Measurements from ENCODE around the gene GFPT1.

GFPT1 gene

GRCh38 chr2:69383176-69383812, 3.7 kb downstream of the GFPT1 start:
- Histone ChIP-seq H3K36me3 (ENCODE audit: insufficient read depth, low read length) (peaks cover 6% of the 10 kb centered on the region), H3K4me3 (ENCODE audit: low read length) (no peak overlapping the region), H3K9me3 (replicated peaks; ENCODE audit: low read length) (no peaks in the 10 kb centered on the region), H3K9ac (ENCODE audit: low read depth, low read length) (no peak overlapping the region), H3K4me1 (ENCODE audit: control insufficient read depth, insufficient read depth, low read length) (peaks cover 23% of the 10 kb centered on the region), H3K27me3 (ENCODE audit: control insufficient read depth, insufficient read depth, low read length) (no peaks in the 10 kb centered on the region), H3K4me2 (ENCODE audit: low read length) (no peak overlapping the region)

DNA sequence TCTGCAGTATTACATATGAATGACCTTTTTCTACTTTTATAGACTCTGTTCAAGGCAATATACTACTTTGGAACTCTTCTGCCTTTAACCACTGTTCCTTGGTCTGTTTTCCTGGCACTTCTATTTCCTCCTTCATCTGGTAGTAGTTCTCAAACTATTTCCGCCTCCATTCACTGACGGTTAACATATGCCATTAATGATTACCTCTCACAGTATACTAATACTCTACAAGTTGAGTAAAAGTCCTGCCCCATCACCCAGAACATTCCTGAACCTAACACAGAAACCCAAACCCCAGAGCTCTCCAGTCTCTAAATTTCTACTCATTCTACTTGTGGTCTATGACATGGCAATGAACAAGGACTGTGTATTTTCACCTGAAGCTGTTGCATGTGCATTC, 4.5 kb downstream of the GFPT1 start:
- no peak overlapping the region for H3K4me2 ChIP-seq (ENCODE audit: low read length)
- peaks cover 16% of the 10 kb centered on the region for H3K4me1 ChIP-seq (ENCODE audit: control insufficient read depth, insufficient read depth, low read length)

GRCh38 chr2:69381337-69381737, 5.7 kb downstream of the GFPT1 start:
- Histone ChIP-seq H3K36me3 (ENCODE audit: insufficient read depth, low read length) (peaks cover 6% of the 10 kb centered on the region), H3K4me2 (ENCODE audit: low read length) (no peak overlapping the region), H3K4me1 (ENCODE audit: control insufficient read depth, insufficient read depth, low read length) (peaks cover 13% of the 10 kb centered on the region), H3K9me3 (replicated peaks; ENCODE audit: low read length) (no peaks in the 10 kb centered on the region), H3K27me3 (ENCODE audit: control insufficient read depth, insufficient read depth, low read length) (no peaks in the 10 kb centered on the region), H3K9ac (ENCODE audit: low read depth, low read length) (no peak overlapping the region), H3K4me3 (ENCODE audit: low read length) (no peak overlapping the region)

More for the DNA sequence above, 4.5 kb downstream of the GFPT1 start:
- H3K4me3 ChIP-seq (ENCODE audit: low read length): no peak overlapping the region
- no peaks in the 10 kb centered on the region for H3K27me3 ChIP-seq (ENCODE audit: control insufficient read depth, insufficient read depth, low read length)
- peaks cover 6% of the 10 kb centered on the region for H3K36me3 ChIP-seq (ENCODE audit: insufficient read depth, low read length)
- H3K9ac ChIP-seq (ENCODE audit: low read depth, low read length): no peak overlapping the region
- H3K9me3 ChIP-seq (replicated peaks; ENCODE audit: low read length): no peaks in the 10 kb centered on the region

DNA sequence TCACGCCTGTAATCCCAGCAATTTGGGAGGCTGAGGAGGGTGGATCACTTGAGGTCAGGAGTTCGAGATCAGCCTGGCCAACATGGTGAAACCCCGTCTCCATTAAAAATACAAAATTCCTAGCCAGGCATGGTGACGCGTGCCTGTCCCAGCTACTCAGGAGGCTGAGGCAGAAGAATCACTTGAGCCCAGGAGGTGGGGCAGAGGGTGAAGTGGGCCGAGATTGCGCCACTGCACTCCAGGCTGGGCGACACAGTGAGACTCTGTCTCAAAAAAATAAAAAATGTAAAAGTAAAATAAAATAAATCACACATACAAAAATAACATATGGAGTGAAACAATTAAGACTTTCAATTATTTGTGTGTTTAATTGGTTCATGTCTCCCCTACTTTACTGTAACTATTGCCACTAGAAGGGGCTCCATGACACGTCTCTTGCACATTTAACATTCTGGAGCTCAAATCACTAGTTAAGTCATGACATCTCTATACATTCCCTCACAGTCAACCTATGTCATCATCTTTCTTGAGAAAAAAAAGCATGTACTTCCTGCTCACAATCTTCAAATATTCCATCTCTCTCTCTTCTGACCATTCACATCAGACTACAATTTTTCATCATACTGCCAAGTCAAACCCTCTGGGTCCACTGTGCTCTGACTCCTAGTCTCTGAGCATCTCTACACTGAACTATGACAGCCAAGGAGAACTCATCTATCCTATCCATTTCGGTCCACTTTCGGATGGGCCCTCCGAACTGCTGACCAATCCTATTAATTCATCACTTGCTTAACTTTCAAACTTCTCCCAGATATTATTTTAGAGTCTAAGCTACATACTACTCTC, 6.7 kb downstream of the GFPT1 start:
- Histone ChIP-seq H3K4me3 (ENCODE audit: low read length) (no peak overlapping the region), H3K9me3 (replicated peaks; ENCODE audit: low read length) (no peaks in the 10 kb centered on the region), H3K4me1 (ENCODE audit: control insufficient read depth, insufficient read depth, low read length) (peaks cover 13% of the 10 kb centered on the region), H3K4me2 (ENCODE audit: low read length) (no peak overlapping the region), H3K27me3 (ENCODE audit: control insufficient read depth, insufficient read depth, low read length) (no peaks in the 10 kb centered on the region), H3K9ac (ENCODE audit: low read depth, low read length) (no peak overlapping the region), H3K36me3 (ENCODE audit: insufficient read depth, low read length) (peaks cover 6% of the 10 kb centered on the region)

GRCh38 chr2:69376403-69376802, 10.6 kb downstream of the GFPT1 start:
- no peak overlapping the region for H3K4me3 ChIP-seq (ENCODE audit: low read length)
- H3K36me3 ChIP-seq (ENCODE audit: insufficient read depth, low read length): peaks cover 11% of the 10 kb centered on the region
- no peak overlapping the region for H3K4me2 ChIP-seq (ENCODE audit: low read length)
- H3K9me3 ChIP-seq (replicated peaks; ENCODE audit: low read length): no peaks in the 10 kb centered on the region
- H3K27me3 ChIP-seq (ENCODE audit: control insufficient read depth, insufficient read depth, low read length): no peaks in the 10 kb centered on the region
- no peak overlapping the region for H3K9ac ChIP-seq (ENCODE audit: low read depth, low read length)
- peaks cover 1% of the 10 kb centered on the region for H3K4me1 ChIP-seq (ENCODE audit: control insufficient read depth, insufficient read depth, low read length)

DNA sequence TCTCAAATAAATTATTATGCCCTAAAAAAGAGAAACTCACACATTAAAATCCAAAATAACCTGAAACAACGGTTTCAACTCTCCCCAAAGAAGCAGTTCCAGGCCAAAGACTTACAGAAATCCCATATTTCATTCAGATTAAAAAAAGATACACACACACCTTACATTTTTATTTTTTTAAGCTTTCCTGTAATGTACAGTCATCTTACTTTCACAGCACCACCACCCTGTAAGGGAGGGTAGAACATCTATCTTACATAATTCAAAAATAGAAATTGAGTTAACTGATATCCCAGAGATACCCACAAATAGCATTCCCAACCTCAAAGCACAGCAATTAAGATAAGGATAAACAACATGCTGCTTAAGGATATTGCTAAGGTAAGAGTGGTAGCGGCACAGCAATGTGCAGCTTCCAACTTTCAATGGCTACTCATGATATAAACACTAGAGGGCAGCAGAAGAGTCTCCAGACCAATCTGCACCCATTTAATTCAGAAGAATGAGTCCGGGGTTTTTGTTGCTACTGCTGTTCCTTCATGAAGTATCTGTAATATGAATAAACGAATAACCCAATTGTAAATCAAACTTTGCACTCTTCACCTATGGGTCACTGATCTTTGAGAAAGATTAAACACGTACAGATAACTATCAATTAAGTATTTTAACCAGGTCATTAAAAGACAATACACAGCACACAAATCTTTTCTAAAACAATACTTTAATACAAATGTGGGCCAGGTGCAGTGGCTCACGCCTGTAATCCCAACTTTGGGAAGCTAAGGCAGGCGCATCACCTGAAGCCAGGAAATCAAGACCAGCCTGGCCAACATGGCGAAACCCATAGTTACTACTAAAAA, 11.3 kb downstream of the GFPT1 start:
- no peak overlapping the region for H3K4me3 ChIP-seq (ENCODE audit: low read length)
- H3K9me3 ChIP-seq (replicated peaks; ENCODE audit: low read length): no peaks in the 10 kb centered on the region
- no peaks in the 10 kb centered on the region for H3K4me1 ChIP-seq (ENCODE audit: control insufficient read depth, insufficient read depth, low read length)
- no peak overlapping the region for H3K9ac ChIP-seq (ENCODE audit: low read depth, low read length)
- H3K27me3 ChIP-seq (ENCODE audit: control insufficient read depth, insufficient read depth, low read length): no peaks in the 10 kb centered on the region
- H3K4me2 ChIP-seq (ENCODE audit: low read length): no peak overlapping the region
- peaks cover 13% of the 10 kb centered on the region for H3K36me3 ChIP-seq (ENCODE audit: insufficient read depth, low read length)

GRCh38 chr2:69372767-69373166, 14.3 kb downstream of the GFPT1 start:
- H3K9ac ChIP-seq (ENCODE audit: low read depth, low read length): no peak overlapping the region
- H3K36me3 ChIP-seq (ENCODE audit: insufficient read depth, low read length): peaks cover 39% of the 10 kb centered on the region
- H3K27me3 ChIP-seq (ENCODE audit: control insufficient read depth, insufficient read depth, low read length): no peaks in the 10 kb centered on the region
- H3K9me3 ChIP-seq (replicated peaks; ENCODE audit: low read length): no peaks in the 10 kb centered on the region
- no peak overlapping the region for H3K4me3 ChIP-seq (ENCODE audit: low read length)
- no peak overlapping the region for H3K4me2 ChIP-seq (ENCODE audit: low read length)
- no peaks in the 10 kb centered on the region for H3K4me1 ChIP-seq (ENCODE audit: control insufficient read depth, insufficient read depth, low read length)

GRCh38 chr2:69369802-69370201, 17.2 kb downstream of the GFPT1 start:
- Histone ChIP-seq H3K27me3 (ENCODE audit: control insufficient read depth, insufficient read depth, low read length) (no peaks in the 10 kb centered on the region), H3K4me2 (ENCODE audit: low read length) (no peak overlapping the region), H3K36me3 (ENCODE audit: insufficient read depth, low read length) (peaks cover 61% of the 10 kb centered on the region), H3K4me1 (ENCODE audit: control insufficient read depth, insufficient read depth, low read length) (no peaks in the 10 kb centered on the region), H3K9ac (ENCODE audit: low read depth, low read length) (no peak overlapping the region), H3K9me3 (replicated peaks; ENCODE audit: low read length) (no peaks in the 10 kb centered on the region), H3K4me3 (ENCODE audit: low read length) (no peak overlapping the region)

GRCh38 chr2:69368588-69368987, 18.4 kb downstream of the GFPT1 start:
- H3K4me3 ChIP-seq (ENCODE audit: low read length): no peak overlapping the region
- H3K27me3 ChIP-seq (ENCODE audit: control insufficient read depth, insufficient read depth, low read length): no peaks in the 10 kb centered on the region
- no peak overlapping the region for H3K9ac ChIP-seq (ENCODE audit: low read depth, low read length)
- no peaks in the 10 kb centered on the region for H3K4me1 ChIP-seq (ENCODE audit: control insufficient read depth, insufficient read depth, low read length)
- peaks cover 68% of the 10 kb centered on the region for H3K36me3 ChIP-seq (ENCODE audit: insufficient read depth, low read length)
- no peak overlapping the region for H3K4me2 ChIP-seq (ENCODE audit: low read length)
- no peaks in the 10 kb centered on the region for H3K9me3 ChIP-seq (replicated peaks; ENCODE audit: low read length)

GRCh38 chr2:69359371-69359770, 27.7 kb downstream of the GFPT1 start:
- Histone ChIP-seq H3K9ac (ENCODE audit: low read depth, low read length) (no peak overlapping the region), H3K4me1 (ENCODE audit: control insufficient read depth, insufficient read depth, low read length) (no peaks in the 10 kb centered on the region), H3K4me2 (ENCODE audit: low read length) (no peak overlapping the region), H3K36me3 (ENCODE audit: insufficient read depth, low read length) (peaks cover 75% of the 10 kb centered on the region), H3K27me3 (ENCODE audit: control insufficient read depth, insufficient read depth, low read length) (no peaks in the 10 kb centered on the region), H3K4me3 (ENCODE audit: low read length) (no peak overlapping the region), H3K9me3 (replicated peaks; ENCODE audit: low read length) (no peaks in the 10 kb centered on the region)

DNA sequence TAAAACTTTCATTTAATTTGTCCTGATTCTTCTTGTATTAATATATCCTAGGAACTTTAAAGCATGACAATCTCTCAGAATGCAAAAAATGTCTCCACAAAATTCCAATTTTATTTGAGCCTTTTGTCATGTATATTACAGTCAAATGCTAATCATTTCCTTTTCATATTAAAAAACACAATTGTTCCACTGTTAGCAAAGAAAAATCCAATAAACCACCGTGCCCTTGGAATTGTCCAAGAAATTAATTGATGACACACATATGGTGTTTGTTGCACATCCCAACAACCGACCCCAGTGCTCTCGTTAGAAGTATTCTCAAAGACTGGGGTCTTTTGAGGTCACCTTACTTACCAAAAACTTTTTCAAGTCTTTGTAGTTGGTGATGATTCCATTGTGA, 28.1 kb downstream of the GFPT1 start:
- Histone ChIP-seq H3K9me3 (replicated peaks; ENCODE audit: low read length) (no peaks in the 10 kb centered on the region), H3K9ac (ENCODE audit: low read depth, low read length) (no peak overlapping the region), H3K4me1 (ENCODE audit: control insufficient read depth, insufficient read depth, low read length) (no peaks in the 10 kb centered on the region), H3K4me3 (ENCODE audit: low read length) (no peak overlapping the region), H3K27me3 (ENCODE audit: control insufficient read depth, insufficient read depth, low read length) (no peaks in the 10 kb centered on the region), H3K36me3 (ENCODE audit: insufficient read depth, low read length) (peaks cover 75% of the 10 kb centered on the region), H3K4me2 (ENCODE audit: low read length) (no peak overlapping the region)

Measured in skeletal muscle satellite cell (primary cell).